ENCODE data around the gene IL10RB.

- TF ChIP-seq, protein P1, sequence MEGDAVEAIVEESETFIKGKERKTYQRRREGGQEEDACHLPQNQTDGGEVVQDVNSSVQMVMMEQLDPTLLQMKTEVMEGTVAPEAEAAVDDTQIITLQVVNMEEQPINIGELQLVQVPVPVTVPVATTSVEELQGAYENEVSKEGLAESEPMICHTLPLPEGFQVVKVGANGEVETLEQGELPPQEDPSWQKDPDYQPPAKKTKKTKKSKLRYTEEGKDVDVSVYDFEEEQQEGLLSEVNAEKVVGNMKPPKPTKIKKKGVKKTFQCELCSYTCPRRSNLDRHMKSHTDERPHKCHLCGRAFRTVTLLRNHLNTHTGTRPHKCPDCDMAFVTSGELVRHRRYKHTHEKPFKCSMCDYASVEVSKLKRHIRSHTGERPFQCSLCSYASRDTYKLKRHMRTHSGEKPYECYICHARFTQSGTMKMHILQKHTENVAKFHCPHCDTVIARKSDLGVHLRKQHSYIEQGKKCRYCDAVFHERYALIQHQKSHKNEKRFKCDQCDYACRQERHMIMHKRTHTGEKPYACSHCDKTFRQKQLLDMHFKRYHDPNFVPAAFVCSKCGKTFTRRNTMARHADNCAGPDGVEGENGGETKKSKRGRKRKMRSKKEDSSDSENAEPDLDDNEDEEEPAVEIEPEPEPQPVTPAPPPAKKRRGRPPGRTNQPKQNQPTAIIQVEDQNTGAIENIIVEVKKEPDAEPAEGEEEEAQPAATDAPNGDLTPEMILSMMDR (IDR thresholded peaks at IDR 0.05): no peak
- no peak for TF ChIP-seq POLR2AphosphoS5 (IDR thresholded peaks at IDR 0.05)
- no peak for TF ChIP-seq POLR2A (IDR thresholded peaks at IDR 0.05)
Measured at GRCh38 chr21:33334824-33335223, 68.7 kb downstream of the IL10RB start.

All from breast epithelium (tissue), 3 donors.